ENCODE measurements around the gene DYNC1I1. TPM values are rescaled to one million over a fixed set of nuclear protein-coding genes. Genes with fewer than 3 reads are reported as not detected.
A peak's percentile ranks its signal among the peaks of the same experiment; 100 is the strongest.

Gene DYNC1I1
- total RNA-seq, 1 donor from 2014 or later = 0.79 TPM

DNA sequence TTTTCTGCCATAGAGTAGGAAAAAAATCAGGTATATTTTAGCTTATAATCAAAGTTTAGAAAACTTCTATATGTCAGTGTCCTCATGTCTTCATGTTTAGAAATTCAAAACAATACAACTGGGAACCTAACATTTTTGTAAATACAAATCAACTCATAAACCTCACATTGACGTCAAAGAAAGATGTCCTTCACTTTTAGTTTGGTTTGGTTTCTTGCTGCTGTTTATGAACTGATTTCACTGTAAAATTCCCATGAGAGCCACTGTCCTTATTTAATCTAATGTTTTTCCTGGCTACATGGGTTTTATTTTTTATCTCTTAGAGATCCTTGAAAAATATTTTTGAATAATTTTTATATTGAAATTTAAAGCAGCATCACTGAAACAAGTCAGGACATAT, 208.4 kb downstream of the DYNC1I1 start:
- no peaks in the 10 kb centered on the region for H3K4me1 Mint-ChIP-seq
- no peaks in the 10 kb centered on the region for H3F3A ChIP-seq (ENCODE audit: low read depth)
- H3K9me3 Mint-ChIP-seq = no peaks in the 10 kb centered on the region
- no peak overlapping the region for H3K4me3 Mint-ChIP-seq
- H4K20me1 ChIP-seq (ENCODE audit: low read depth) = no peaks in the 10 kb centered on the region
- no peak overlapping the region for H2AFZ ChIP-seq (replicated peaks)
- H3K9me3 ChIP-seq (ENCODE audit: low read depth) = no peaks in the 10 kb centered on the region
- H3K36me3 ChIP-seq = no peaks in the 10 kb centered on the region
- no peaks in the 10 kb centered on the region for H3K4me1 ChIP-seq
- no peaks in the 10 kb centered on the region for H3K79me2 ChIP-seq (ENCODE audit: low read depth)
- H3K27me3 Mint-ChIP-seq (ENCODE audit: insufficient read depth, low read depth) = no peaks in the 10 kb centered on the region
- H3K27ac ChIP-seq = no peak overlapping the region
- no peak overlapping the region for H3K9ac ChIP-seq
- TF ChIP-seq, protein P1, sequence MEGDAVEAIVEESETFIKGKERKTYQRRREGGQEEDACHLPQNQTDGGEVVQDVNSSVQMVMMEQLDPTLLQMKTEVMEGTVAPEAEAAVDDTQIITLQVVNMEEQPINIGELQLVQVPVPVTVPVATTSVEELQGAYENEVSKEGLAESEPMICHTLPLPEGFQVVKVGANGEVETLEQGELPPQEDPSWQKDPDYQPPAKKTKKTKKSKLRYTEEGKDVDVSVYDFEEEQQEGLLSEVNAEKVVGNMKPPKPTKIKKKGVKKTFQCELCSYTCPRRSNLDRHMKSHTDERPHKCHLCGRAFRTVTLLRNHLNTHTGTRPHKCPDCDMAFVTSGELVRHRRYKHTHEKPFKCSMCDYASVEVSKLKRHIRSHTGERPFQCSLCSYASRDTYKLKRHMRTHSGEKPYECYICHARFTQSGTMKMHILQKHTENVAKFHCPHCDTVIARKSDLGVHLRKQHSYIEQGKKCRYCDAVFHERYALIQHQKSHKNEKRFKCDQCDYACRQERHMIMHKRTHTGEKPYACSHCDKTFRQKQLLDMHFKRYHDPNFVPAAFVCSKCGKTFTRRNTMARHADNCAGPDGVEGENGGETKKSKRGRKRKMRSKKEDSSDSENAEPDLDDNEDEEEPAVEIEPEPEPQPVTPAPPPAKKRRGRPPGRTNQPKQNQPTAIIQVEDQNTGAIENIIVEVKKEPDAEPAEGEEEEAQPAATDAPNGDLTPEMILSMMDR (IDR thresholded peaks at IDR 0.05) = no peak
- no peak for TF ChIP-seq EZH2 (IDR thresholded peaks at IDR 0.05)
- H3K36me3 Mint-ChIP-seq = no peaks in the 10 kb centered on the region
- no peak overlapping the region for H3K27ac Mint-ChIP-seq
- no peak overlapping the region for H3K4me3 ChIP-seq
- no peak overlapping the region for H3K4me2 ChIP-seq
- no peaks in the 10 kb centered on the region for H3K27me3 ChIP-seq
- DNase-seq (ENCODE audit: low spot score) = no peak

DNA sequence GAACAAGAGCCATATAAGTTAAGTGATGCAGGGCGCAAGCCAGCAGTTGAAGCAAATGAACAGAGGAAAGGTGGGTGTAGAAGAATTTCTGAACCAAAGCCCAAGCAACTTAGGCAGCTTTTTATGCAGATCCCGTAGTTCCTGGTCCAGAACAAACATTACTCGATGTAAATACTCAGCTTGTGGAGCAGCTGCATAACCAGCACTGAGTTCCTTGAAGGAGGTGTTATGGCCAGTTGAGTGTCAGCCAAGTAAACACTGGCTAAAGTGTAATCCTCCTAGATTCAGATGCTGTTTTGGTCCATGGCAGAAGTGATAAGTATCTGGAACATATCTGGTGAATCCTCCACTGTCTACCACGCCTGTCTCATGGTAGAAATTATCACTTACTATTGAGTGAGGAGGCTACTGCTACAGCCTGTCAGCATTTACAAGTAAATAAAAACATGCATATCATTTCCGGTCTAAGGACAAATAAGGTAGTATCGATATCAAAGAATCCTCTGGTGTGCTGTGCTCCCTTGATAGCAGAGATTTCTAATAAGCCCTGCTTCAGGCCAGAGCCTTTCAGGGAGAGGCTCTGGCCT, 213.9 kb downstream of the DYNC1I1 start:
- peaks cover 5% of the 10 kb centered on the region for H3K4me1 Mint-ChIP-seq
- DNase-seq (ENCODE audit: low spot score) = no peak
- no peak overlapping the region for H3K4me3 Mint-ChIP-seq
- Histone ChIP-seq H4K20me1 (ENCODE audit: low read depth) (no peaks in the 10 kb centered on the region), H3K27ac (no peak overlapping the region), H2AFZ (replicated peaks) (no peak overlapping the region), H3K27me3 (no peaks in the 10 kb centered on the region), H3K36me3 (no peaks in the 10 kb centered on the region), H3K9me3 (ENCODE audit: low read depth) (no peaks in the 10 kb centered on the region), H3K4me3 (no peak overlapping the region), H3F3A (ENCODE audit: low read depth) (no peaks in the 10 kb centered on the region), H3K4me2 (no peak overlapping the region), H3K9ac (no peak overlapping the region), H3K79me2 (ENCODE audit: low read depth) (no peaks in the 10 kb centered on the region), H3K4me1 (no peaks in the 10 kb centered on the region)
- TF ChIP-seq EZH2 (IDR thresholded peaks at IDR 0.05) (no peak), EZH2phosphoT487 (IDR thresholded peaks at IDR 0.05) (no peak)
- TF ChIP-seq, protein P1 (IDR thresholded peaks at IDR 0.05) = no peak
- no peaks in the 10 kb centered on the region for H3K9me3 Mint-ChIP-seq
- no peaks in the 10 kb centered on the region for H3K36me3 Mint-ChIP-seq
- H3K27me3 Mint-ChIP-seq (ENCODE audit: insufficient read depth, low read depth) = no peaks in the 10 kb centered on the region
- no peak overlapping the region for H3K27ac Mint-ChIP-seq

DNA sequence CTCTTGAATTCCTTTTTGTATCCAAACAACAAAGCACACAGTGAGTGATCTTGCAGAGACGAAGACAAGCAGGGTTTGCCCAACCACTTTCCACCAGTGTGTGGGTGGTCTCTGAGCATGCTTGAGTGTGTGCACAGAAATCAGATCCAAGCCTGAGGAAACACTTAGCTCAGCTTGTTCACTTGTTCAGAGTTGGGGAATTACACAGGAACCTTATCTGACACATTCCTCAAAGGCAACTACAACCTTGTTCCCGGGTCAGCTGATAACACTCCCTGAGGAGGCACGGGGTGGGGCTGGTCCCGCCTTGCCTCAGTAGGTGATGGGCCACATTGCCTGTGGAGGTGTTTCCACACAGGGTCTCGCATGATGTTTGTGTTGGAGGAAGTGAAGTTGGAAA, 216.9 kb downstream of the DYNC1I1 start:
- Histone ChIP-seq H4K20me1 (ENCODE audit: low read depth) (no peaks in the 10 kb centered on the region), H3K79me2 (ENCODE audit: low read depth) (no peaks in the 10 kb centered on the region), H3K27me3 (no peaks in the 10 kb centered on the region), H2AFZ (replicated peaks) (peak overlapping the region; percentile 13), H3K27ac (no peak overlapping the region), H3K4me3 (no peak overlapping the region), H3F3A (ENCODE audit: low read depth) (no peaks in the 10 kb centered on the region), H3K36me3 (no peaks in the 10 kb centered on the region), H3K4me1 (no peaks in the 10 kb centered on the region), H3K9ac (no peak overlapping the region), H3K9me3 (ENCODE audit: low read depth) (no peaks in the 10 kb centered on the region), H3K4me2 (no peak overlapping the region)
- no peak overlapping the region for H3K4me3 Mint-ChIP-seq
- no peaks in the 10 kb centered on the region for H3K9me3 Mint-ChIP-seq
- no peaks in the 10 kb centered on the region for H3K27me3 Mint-ChIP-seq (ENCODE audit: insufficient read depth, low read depth)
- H3K27ac Mint-ChIP-seq = no peak overlapping the region
- no peaks in the 10 kb centered on the region for H3K36me3 Mint-ChIP-seq
- DNase-seq (ENCODE audit: low spot score) = peak; percentile 34
- H3K4me1 Mint-ChIP-seq = peaks cover 5% of the 10 kb centered on the region
- TF ChIP-seq EZH2phosphoT487 (IDR thresholded peaks at IDR 0.05) (no peak), EZH2 (IDR thresholded peaks at IDR 0.05) (no peak)
- TF ChIP-seq, protein P1 (IDR thresholded peaks at IDR 0.05) = no peak
